Caco-2 (cell line): ENCODE results near the gene MADD. TPM values are rescaled to one million over a fixed set of nuclear protein-coding genes. Genes with fewer than 3 reads are reported as not detected.

Experiments
- BruUV-seq: library from RNA; stranded (reverse); fragments of 400-500 nt; replicated peaks from 2 replicates; lab custom pipeline; 2021; lab: Mats Ljungman, UMichigan
- CTCF ChIA-PET: fragments of 300-600 bp; sonication (Branson Sonifier 250); formaldehyde crosslinking; loops from one replicate; lab custom pipeline; 2022; ENCODE audit warnings: antibody characterized with exemption; lab: Charles Lee
- POLR2A ChIA-PET: fragments of 300-600 bp; sonication (Branson Sonifier 250); formaldehyde crosslinking; loops from one replicate; lab custom pipeline; 2022; ENCODE audit warnings: antibody characterized with exemption; lab: Charles Lee
- DNase-seq, 2 experiments: peaks; one replicate each; pipeline versions ENCODE4 v3.0.0 to v3.0.0-alpha.2; 2020 to 2022
- H3K27me3 ChIP-seq: replicated peaks from 2 replicates; pipeline ENCODE4 v1.6.0; 2011; ENCODE audit warnings: low read length; ENCODE audit not compliant: control insufficient read depth, insufficient read depth
- H3K36me3 ChIP-seq: 2 replicates; pipeline ENCODE4 v1.5.1; 2011; ENCODE audit warnings: low read length; ENCODE audit not compliant: control insufficient read depth, insufficient read depth
- H3K4me1 ChIP-seq: fragments of 250-450 bp; sonication (Bioruptor Pico); 2 replicates; pipeline ENCODE4 v1.5.1; 2020; ENCODE audit warnings: mild to moderate bottlenecking
- H3K4me3 ChIP-seq: 2 replicates; pipeline ENCODE4 v1.5.1; 2011; ENCODE audit warnings: low read depth, mild to moderate bottlenecking, control low read depth, low read length
- H3K9me3 ChIP-seq: fragments of 250-450 bp; sonication (Bioruptor Pico); 2 replicates; pipeline ENCODE4 v1.5.1; 2020; ENCODE audit warnings: mild to moderate bottlenecking, moderate library complexity
- H3K27ac Mint-ChIP-seq: one replicate; pipeline ENCODE4 v1.8.0; 2022; ENCODE audit warnings: mixed read lengths; ENCODE audit not compliant: unreplicated experiment
- H3K27me3 Mint-ChIP-seq: one replicate; pipeline ENCODE4 v1.8.0; 2022; ENCODE audit warnings: mixed read lengths; ENCODE audit not compliant: insufficient read depth, unreplicated experiment
- H3K36me3 Mint-ChIP-seq: one replicate; pipeline ENCODE4 v1.8.0; 2022; ENCODE audit warnings: mild to moderate bottlenecking, mixed read lengths; ENCODE audit not compliant: insufficient read depth, unreplicated experiment
- H3K4me1 Mint-ChIP-seq: one replicate; pipeline ENCODE4 v1.8.0; 2022; ENCODE audit warnings: low read depth, mixed read lengths; ENCODE audit not compliant: unreplicated experiment
- H3K4me3 Mint-ChIP-seq: one replicate; pipeline ENCODE4 v1.8.0; 2022; ENCODE audit warnings: mild to moderate bottlenecking, moderate library complexity, mixed read lengths; ENCODE audit not compliant: unreplicated experiment
- H3K9me3 Mint-ChIP-seq: one replicate; pipeline ENCODE4 v1.8.0; 2022; ENCODE audit warnings: mixed read lengths; ENCODE audit not compliant: unreplicated experiment
- intact Hi-C: fragments of 100-400 bp; cut with micrococcal nuclease; formaldehyde crosslinking; loops from one replicate; pipeline ENCODE4 v1.10.0; 2022; ENCODE audit not compliant: unreplicated experiment
- total RNA-seq: library from RNA; stranded (reverse); gene quantifications from 2 replicates; pipeline ENCODE4 v1.2.3, GENCODE V29; 2022
- TF ChIP-seq, protein P1 (sequence below), 2 experiments: fragments of 200-600 bp in 1 of 2; IDR thresholded peaks; 1 replicate in 1 of 2; 2 replicates in 1 of 2; pipeline versions ENCODE4 v1.5.1 to v1.8.0; 2011 to 2022; ENCODE audit warnings: antibody characterized with exemption in 1 of 2, control low read depth in 1 of 2, inconsistent platforms in 1 of 2, low read depth in 1 of 2, low read length in 1 of 2, mild to moderate bottlenecking in 1 of 2, moderate library complexity in 1 of 2; ENCODE audit not compliant: insufficient read depth in 1 of 2, severe bottlenecking in 1 of 2, unreplicated experiment in 1 of 2

Gene MADD
- total RNA-seq, 1 experiment from 2014 or later: 63.8 TPM

DNA sequence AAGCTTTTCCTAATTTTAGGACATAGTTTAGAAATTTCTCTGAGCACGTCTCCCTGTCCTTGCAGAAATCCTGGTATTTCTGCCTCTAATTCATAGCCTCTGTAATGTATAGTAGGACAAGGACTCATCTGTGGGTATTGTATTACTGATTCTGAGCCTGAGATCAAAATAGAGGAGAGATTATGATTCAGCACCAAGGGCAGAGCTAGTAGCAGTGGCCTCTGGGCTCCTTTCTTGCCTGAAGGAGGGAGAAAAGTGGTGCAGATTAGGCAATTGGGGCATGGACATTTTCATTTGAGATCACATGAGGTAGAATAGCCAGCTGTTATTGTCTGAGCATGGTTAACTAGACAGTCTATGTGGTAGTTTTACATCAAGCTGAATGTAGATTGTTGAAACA lies 2.8 kb downstream of the MADD start:
- CTCF ChIA-PET: interaction anchor here (1.1 kb wide), 1 partner anchor 82 kb away, joined by 4 read pairs; no protein-coding TSS in a partner anchor
- H3K36me3 Mint-ChIP-seq: peaks cover 28% of the 10 kb centered on the region
- peaks cover 35% of the 10 kb centered on the region for H3K4me1 Mint-ChIP-seq
- POLR2A ChIA-PET: no interaction called here
- Histone ChIP-seq H3K36me3 (peaks cover 8% of the 10 kb centered on the region), H3K4me1 (peaks cover 17% of the 10 kb centered on the region), H3K4me3 (no peak overlapping the region), H3K27me3 (no peaks in the 10 kb centered on the region), H3K9me3 (no peaks in the 10 kb centered on the region)
- H3K27ac Mint-ChIP-seq: no peak overlapping the region
- BruUV-seq: no TSS peak
- intact Hi-C loops: no loop called here
- H3K4me3 Mint-ChIP-seq: no peak overlapping the region
- no peaks in the 10 kb centered on the region for H3K9me3 Mint-ChIP-seq
- DNase-seq: no peak
- TF ChIP-seq, protein P1, sequence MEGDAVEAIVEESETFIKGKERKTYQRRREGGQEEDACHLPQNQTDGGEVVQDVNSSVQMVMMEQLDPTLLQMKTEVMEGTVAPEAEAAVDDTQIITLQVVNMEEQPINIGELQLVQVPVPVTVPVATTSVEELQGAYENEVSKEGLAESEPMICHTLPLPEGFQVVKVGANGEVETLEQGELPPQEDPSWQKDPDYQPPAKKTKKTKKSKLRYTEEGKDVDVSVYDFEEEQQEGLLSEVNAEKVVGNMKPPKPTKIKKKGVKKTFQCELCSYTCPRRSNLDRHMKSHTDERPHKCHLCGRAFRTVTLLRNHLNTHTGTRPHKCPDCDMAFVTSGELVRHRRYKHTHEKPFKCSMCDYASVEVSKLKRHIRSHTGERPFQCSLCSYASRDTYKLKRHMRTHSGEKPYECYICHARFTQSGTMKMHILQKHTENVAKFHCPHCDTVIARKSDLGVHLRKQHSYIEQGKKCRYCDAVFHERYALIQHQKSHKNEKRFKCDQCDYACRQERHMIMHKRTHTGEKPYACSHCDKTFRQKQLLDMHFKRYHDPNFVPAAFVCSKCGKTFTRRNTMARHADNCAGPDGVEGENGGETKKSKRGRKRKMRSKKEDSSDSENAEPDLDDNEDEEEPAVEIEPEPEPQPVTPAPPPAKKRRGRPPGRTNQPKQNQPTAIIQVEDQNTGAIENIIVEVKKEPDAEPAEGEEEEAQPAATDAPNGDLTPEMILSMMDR (IDR thresholded peaks at IDR 0.05; ENCODE audit: insufficient read depth in 1 of 2, low read depth in 1 of 2, low read length in 1 of 2, severe bottlenecking in 1 of 2, unreplicated experiment in 1 of 2): no peak
- no peaks in the 10 kb centered on the region for H3K27me3 Mint-ChIP-seq

DNA sequence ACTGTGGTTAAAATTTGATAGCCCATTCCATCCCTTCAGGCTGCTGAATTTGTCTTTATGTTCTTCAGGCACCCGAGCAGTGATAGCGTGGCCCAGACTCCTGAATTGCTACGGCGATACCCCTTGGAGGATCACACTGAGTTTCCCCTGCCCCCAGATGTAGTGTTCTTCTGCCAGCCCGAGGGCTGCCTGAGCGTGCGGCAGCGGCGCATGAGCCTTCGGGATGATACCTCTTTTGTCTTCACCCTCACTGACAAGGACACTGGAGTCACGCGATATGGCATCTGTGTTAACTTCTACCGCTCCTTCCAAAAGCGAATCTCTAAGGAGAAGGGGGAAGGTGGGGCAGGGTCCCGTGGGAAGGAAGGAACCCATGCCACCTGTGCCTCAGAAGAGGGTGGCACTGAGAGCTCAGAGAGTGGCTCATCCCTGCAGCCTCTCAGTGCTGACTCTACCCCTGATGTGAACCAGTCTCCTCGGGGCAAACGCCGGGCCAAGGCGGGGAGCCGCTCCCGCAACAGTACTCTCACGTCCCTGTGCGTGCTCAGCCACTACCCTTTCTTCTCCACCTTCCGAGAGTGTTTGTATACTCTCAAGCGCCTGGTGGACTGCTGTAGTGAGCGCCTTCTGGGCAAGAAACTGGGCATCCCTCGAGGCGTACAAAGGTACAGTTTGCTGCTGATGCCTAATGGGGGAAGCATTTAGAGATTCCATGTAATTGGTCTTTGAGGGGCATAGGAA lies 4.7 kb downstream of the MADD start:
- no peaks in the 10 kb centered on the region for H3K9me3 ChIP-seq
- H3K4me1 ChIP-seq: peaks cover 7% of the 10 kb centered on the region; the same call in 1 of the 2 replicates
- CTCF ChIA-PET: no interaction called here
- DNase-seq: no peak
- no TSS peak for BruUV-seq
- H3K27ac Mint-ChIP-seq: no peak overlapping the region
- TF ChIP-seq, protein P1 (IDR thresholded peaks at IDR 0.05; ENCODE audit: insufficient read depth in 1 of 2, low read depth in 1 of 2, low read length in 1 of 2, severe bottlenecking in 1 of 2, unreplicated experiment in 1 of 2): no peak
- intact Hi-C loops: no loop called here
- H3K27me3 ChIP-seq: no peaks in the 10 kb centered on the region
- no peak overlapping the region for H3K4me3 Mint-ChIP-seq
- no peaks in the 10 kb centered on the region for H3K9me3 Mint-ChIP-seq
- peaks cover 24% of the 10 kb centered on the region for H3K4me1 Mint-ChIP-seq
- no peaks in the 10 kb centered on the region for H3K27me3 Mint-ChIP-seq
- POLR2A ChIA-PET: no interaction called here
- H3K36me3 ChIP-seq: peaks cover 8% of the 10 kb centered on the region
- H3K4me3 ChIP-seq: no peak overlapping the region
- peaks cover 34% of the 10 kb centered on the region for H3K36me3 Mint-ChIP-seq

DNA sequence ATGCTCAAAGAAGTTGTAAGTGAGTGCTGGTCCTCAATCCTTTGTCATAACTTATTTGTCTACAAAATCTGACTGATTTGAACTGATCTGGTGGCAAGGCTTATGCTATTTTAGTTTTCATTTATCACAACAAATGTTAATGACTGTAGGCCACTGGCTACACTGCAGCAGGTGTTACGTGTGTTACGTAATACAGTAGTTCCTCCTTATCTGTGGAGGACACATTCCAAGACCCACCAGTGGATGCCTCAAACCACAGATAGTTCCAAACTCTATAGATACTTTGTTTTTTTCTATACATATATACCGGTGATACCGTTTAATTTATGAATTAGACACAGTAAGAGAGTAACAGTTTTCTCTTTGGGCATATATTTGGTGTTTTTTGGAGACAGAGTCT lies 7.0 kb downstream of the MADD start:
- BruUV-seq: no TSS peak
- Histone ChIP-seq H3K9me3 (no peaks in the 10 kb centered on the region), H3K36me3 (peaks cover 11% of the 10 kb centered on the region), H3K4me3 (no peak overlapping the region), H3K27me3 (no peaks in the 10 kb centered on the region), H3K4me1 (no peaks in the 10 kb centered on the region; the same call in 1 of the 2 replicates)
- intact Hi-C loops: no loop called here
- POLR2A ChIA-PET: no interaction called here
- no peak overlapping the region for H3K4me3 Mint-ChIP-seq
- no peak for DNase-seq
- no peaks in the 10 kb centered on the region for H3K27me3 Mint-ChIP-seq
- no peaks in the 10 kb centered on the region for H3K9me3 Mint-ChIP-seq
- H3K27ac Mint-ChIP-seq: no peak overlapping the region
- peaks cover 12% of the 10 kb centered on the region for H3K4me1 Mint-ChIP-seq
- H3K36me3 Mint-ChIP-seq: peaks cover 51% of the 10 kb centered on the region
- CTCF ChIA-PET: no interaction called here
- TF ChIP-seq, protein P1 (IDR thresholded peaks at IDR 0.05; ENCODE audit: insufficient read depth in 1 of 2, low read depth in 1 of 2, low read length in 1 of 2, severe bottlenecking in 1 of 2, unreplicated experiment in 1 of 2): no peak
